Measurements from ENCODE around the gene DGKG.

DNA sequence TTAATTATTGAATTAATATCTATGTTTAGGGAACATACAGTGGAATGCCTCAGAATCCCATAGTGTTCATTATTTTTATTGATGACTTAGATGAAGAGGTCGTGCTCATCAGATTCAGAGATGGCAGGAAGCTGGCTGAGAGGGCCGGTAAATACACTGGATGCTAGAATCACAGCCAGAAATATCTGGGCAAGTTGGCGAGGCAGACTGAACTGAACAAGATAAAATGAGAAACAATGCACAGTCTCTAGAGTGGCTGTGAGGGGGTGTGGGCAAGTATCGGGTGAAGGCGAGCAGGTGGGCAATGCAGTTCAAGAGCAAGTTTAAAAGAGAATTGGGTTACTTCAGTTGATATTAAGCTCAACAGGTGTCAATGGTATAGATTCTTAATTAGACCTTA lies 5.9 kb downstream of the DGKG start:
- TF ChIP-seq POLR2AphosphoS5 (IDR thresholded peaks at IDR 0.05; ENCODE audit: borderline replicate concordance, low read depth, low read length) (no peak), EZH2 (IDR thresholded peaks at IDR 0.05) (no peak)

Measured in SK-N-MC (cell line).